ENCODE results near the gene TBC1D10A. TPM values are rescaled to one million over a fixed set of nuclear protein-coding genes. Genes with fewer than 3 reads are reported as not detected.

TBC1D10A gene
- total RNA-seq, 1 donor from 2014 or later, result 7.9 TPM

- H3K9me3 Mint-ChIP-seq (ENCODE audit: unreplicated experiment), result no peaks in the 10 kb centered on the region
- peak; percentile 52 for DNase-seq (ENCODE audit: low spot score)
- no peak overlapping the region for H3K4me3 Mint-ChIP-seq (ENCODE audit: unreplicated experiment)
- no peak overlapping the region for H3K27ac Mint-ChIP-seq (ENCODE audit: unreplicated experiment)
- H3K36me3 Mint-ChIP-seq (ENCODE audit: low read depth, unreplicated experiment), result peaks cover 16% of the 10 kb centered on the region
- TF ChIP-seq CTCF (IDR thresholded peaks at IDR 0.05; ENCODE audit: unreplicated experiment), result no peak
- H3K4me1 Mint-ChIP-seq (ENCODE audit: unreplicated experiment), result peaks cover 10% of the 10 kb centered on the region
- peaks cover 3% of the 10 kb centered on the region for H3K27me3 Mint-ChIP-seq (ENCODE audit: unreplicated experiment)
Measured at GRCh38 chr22:30291058-30291892, 35.5 kb downstream of the TBC1D10A start.

GRCh38 chr22:30290342-30291057 lies 36.2 kb downstream of the TBC1D10A start:
- Mint-ChIP-seq H3K36me3 (ENCODE audit: low read depth, unreplicated experiment) (peaks cover 16% of the 10 kb centered on the region), H3K9me3 (ENCODE audit: unreplicated experiment) (no peaks in the 10 kb centered on the region), H3K27me3 (ENCODE audit: unreplicated experiment) (peaks cover 3% of the 10 kb centered on the region), H3K27ac (ENCODE audit: unreplicated experiment) (no peak overlapping the region), H3K4me1 (ENCODE audit: unreplicated experiment) (peaks cover 10% of the 10 kb centered on the region), H3K4me3 (ENCODE audit: unreplicated experiment) (no peak overlapping the region)
- DNase-seq (ENCODE audit: low spot score), result no peak
- TF ChIP-seq CTCF (IDR thresholded peaks at IDR 0.05; ENCODE audit: unreplicated experiment), result no peak

- Mint-ChIP-seq H3K36me3 (ENCODE audit: low read depth, unreplicated experiment) (peaks cover 17% of the 10 kb centered on the region), H3K27me3 (ENCODE audit: unreplicated experiment) (peaks cover 3% of the 10 kb centered on the region), H3K9me3 (ENCODE audit: unreplicated experiment) (no peaks in the 10 kb centered on the region), H3K4me1 (ENCODE audit: unreplicated experiment) (peaks cover 10% of the 10 kb centered on the region), H3K4me3 (ENCODE audit: unreplicated experiment) (no peak overlapping the region), H3K27ac (ENCODE audit: unreplicated experiment) (no peak overlapping the region)
- TF ChIP-seq CTCF (IDR thresholded peaks at IDR 0.05; ENCODE audit: unreplicated experiment), result no peak
- DNase-seq (ENCODE audit: low spot score), result no peak
Measured at GRCh38 chr22:30289980-30290313, 36.8 kb downstream of the TBC1D10A start.

GRCh38 chr22:30289141-30289979 lies 37.4 kb downstream of the TBC1D10A start, which contains the start of gene CASTOR1:
CASTOR1 (minus strand) TSS chr22:30289505; CDS start chr22:30289497, 8 bp downstream.
- H3K27me3 Mint-ChIP-seq (ENCODE audit: unreplicated experiment), result peaks cover 3% of the 10 kb centered on the region
- H3K4me1 Mint-ChIP-seq (ENCODE audit: unreplicated experiment), result peaks cover 10% of the 10 kb centered on the region
- peak within 1 kb of the TSS; percentile 77 for H3K4me3 Mint-ChIP-seq (ENCODE audit: unreplicated experiment)
- H3K9me3 Mint-ChIP-seq (ENCODE audit: unreplicated experiment), result no peaks in the 10 kb centered on the region
- DNase-seq (ENCODE audit: low spot score), result peak; percentile 96
- TF ChIP-seq CTCF (IDR thresholded peaks at IDR 0.05; ENCODE audit: unreplicated experiment), result no peak
- H3K27ac Mint-ChIP-seq (ENCODE audit: unreplicated experiment), result peak within 1 kb of the TSS; percentile 67
- peaks cover 18% of the 10 kb centered on the region for H3K36me3 Mint-ChIP-seq (ENCODE audit: low read depth, unreplicated experiment)

Data from endothelial cell (in vitro differentiated cells).